Stimulated activated CD4-positive, alpha-beta T cell treated with anti-CD3 and anti-CD28 coated beads, Interleukin-4, amount 100 ng/mL, for 1 hour (primary cell): ENCODE results near the gene KCNAB3.

Source experiments
- DNase-seq: peaks from one replicate; pipeline ENCODE4 v3.0.0-alpha.2; 2020

KCNAB3 gene

GRCh38 chr17:7875804-7876370, 53.8 kb downstream of the KCNAB3 start:
- no peak for DNase-seq

GRCh38 chr17:7873051-7873450, 56.6 kb downstream of the KCNAB3 start:
- no peak for DNase-seq
